ENCODE results near the gene MYO5A. TPM values are rescaled to one million over a fixed set of nuclear protein-coding genes. Genes with fewer than 3 reads are reported as not detected.

The MYO5A gene
- total and polyA plus RNA-seq, 8 donors: 2.4 to 11.9 (median 8.1) TPM

- Histone ChIP-seq H3K27me3 (no peaks in the 10 kb centered on the region), H3K4me3 (no peak overlapping the region), H3K27ac (no peak overlapping the region), H3K36me3 (no peaks in the 10 kb centered on the region), H3K4me1 (no peaks in the 10 kb centered on the region), H3K9me3 (no peaks in the 10 kb centered on the region)
- ATAC-seq (peak in 3 of 4 donors; percentile 40 to 73 (median 64)), DNase-seq (peak in 5 of 6 donors; percentile 26 to 76 (median 62)), FAIRE-seq (no peak)
- intact Hi-C loops (cut with DNase I): no loop called here
- WGBS, 2 donors: 84 to 85% methylated on average over 13 of the region's 13 CpGs
- no peak for TF ChIP-seq CTCF (IDR thresholded peaks at IDR 0.05)
Observed at GRCh38 chr15:52318729-52319500, 209.8 kb downstream of the MYO5A start.

- Histone ChIP-seq H3K27me3 (no peaks in the 10 kb centered on the region), H3K36me3 (peaks cover 0 to 7% (median 0%) of the 10 kb centered on the region in 3 donors), H3K4me1 (no peaks in the 10 kb centered on the region), H3K27ac (no peak overlapping the region), H3K9me3 (no peaks in the 10 kb centered on the region), H3K4me3 (no peak overlapping the region)
- ATAC-seq (no peak), DNase-seq (no peak), FAIRE-seq (no peak)
- 88 to 96% methylated on average over 2 of the region's 2 CpGs for WGBS, 2 donors
- TF ChIP-seq CTCF (IDR thresholded peaks at IDR 0.05): no peak
- intact Hi-C loops (cut with DNase I): no loop called here
Observed at GRCh38 chr15:52317688-52318087, 211.0 kb downstream of the MYO5A start.

- no peaks in the 10 kb centered on the region for H3K4me1 ChIP-seq
- H3K27me3 ChIP-seq: no peaks in the 10 kb centered on the region
- 90 to 92% methylated on average over 2 of the region's 2 CpGs for WGBS, 2 donors
- FAIRE-seq (no peak), DNase-seq (no peak), ATAC-seq (no peak)
- peaks cover 0 to 7% (median 0%) of the 10 kb centered on the region in 3 donors for H3K36me3 ChIP-seq
- H3K9me3 ChIP-seq: no peaks in the 10 kb centered on the region
- no peak overlapping the region for H3K27ac ChIP-seq
- intact Hi-C loops (cut with DNase I): no loop called here
- H3K4me3 ChIP-seq: no peak overlapping the region
- TF ChIP-seq CTCF (IDR thresholded peaks at IDR 0.05): no peak
Observed at GRCh38 chr15:52317022-52317421, 211.7 kb downstream of the MYO5A start.

- H3K4me1 ChIP-seq: peaks cover 3 to 19% (median 16%) of the 10 kb centered on the region in 3 donors
- 22 to 41% methylated on average over 6 of the region's 6 CpGs for WGBS, 2 donors
- TF ChIP-seq CTCF (IDR thresholded peaks at IDR 0.05): no peak
- H3K4me3 ChIP-seq: peak overlapping the region in 1 of 4 donors; percentile 14
- ATAC-seq: peak; percentile 78 to 93 (median 82)
- H3K27me3 ChIP-seq: no peaks in the 10 kb centered on the region
- intact Hi-C loops (cut with DNase I): no loop called here
- H3K9me3 ChIP-seq: no peaks in the 10 kb centered on the region
- peak overlapping the region in 2 of 4 donors; percentile 14 to 46 for H3K27ac ChIP-seq
- FAIRE-seq: no peak
- DNase-seq: peak in 3 of 6 donors; percentile 54 to 68 (median 68)
- peaks cover 0 to 7% (median 0%) of the 10 kb centered on the region in 3 donors for H3K36me3 ChIP-seq
Observed at GRCh38 chr15:52309154-52309548, 219.5 kb downstream of the MYO5A start.
